Activated CD4-positive, alpha-beta T cell treated with anti-CD3 and anti-CD28 coated beads for 24 hours (primary cell): Measurements from ENCODE around the gene SLC7A8.

Experiments used
- DNase-seq, 2 donors: peaks; one replicate each; pipeline ENCODE4 v3.0.0-alpha.2; 2020; ENCODE audit warnings: low read depth in 2 of 2

The SLC7A8 gene

DNA sequence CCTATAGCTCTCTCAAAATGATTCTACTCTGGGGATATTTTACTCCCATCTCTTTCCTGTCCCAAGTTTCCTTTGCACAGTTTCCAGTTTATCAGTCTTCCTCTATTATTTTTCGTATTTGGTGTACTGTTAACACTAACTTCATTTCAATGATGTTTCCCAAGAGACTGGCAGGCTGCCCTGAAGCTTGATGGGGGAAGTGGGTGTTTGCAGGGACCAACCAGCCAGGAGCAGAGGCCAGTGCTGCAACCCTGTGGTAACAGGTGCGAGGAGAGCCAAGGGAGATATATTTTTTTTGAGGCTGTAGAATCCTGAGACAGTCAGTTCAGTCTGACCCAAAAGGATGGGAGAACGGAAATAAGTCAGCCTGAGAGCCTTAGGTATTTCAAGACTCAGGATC is 52.6 kb downstream of the SLC7A8 start:
- no peak for DNase-seq

DNA sequence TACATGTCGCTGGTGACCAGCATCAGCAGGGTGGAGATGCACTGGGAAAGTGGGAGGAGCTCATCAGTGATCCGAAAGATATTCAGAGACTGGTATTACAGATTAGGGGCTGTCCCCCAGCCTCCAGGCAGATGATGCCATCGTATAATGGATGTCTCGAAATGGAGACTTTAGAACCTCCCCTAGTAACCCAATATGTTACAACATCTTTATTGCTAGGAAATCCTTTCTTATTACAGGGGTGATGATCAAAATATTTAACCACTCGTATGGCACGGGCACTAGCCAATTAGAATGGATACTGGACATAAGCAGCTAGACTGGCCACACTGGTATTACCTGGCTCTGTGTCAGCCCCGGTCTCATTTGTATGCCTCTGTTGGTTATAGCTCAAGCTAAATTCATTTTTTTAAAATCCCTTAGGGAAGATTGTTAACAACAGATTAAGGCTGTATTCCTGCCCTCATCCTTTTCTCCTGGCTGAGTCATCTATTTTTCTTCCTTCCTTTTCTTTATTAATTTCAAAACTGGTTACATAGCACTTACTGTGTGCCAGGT is 53.6 kb downstream of the SLC7A8 start:
- no peak for DNase-seq

DNA sequence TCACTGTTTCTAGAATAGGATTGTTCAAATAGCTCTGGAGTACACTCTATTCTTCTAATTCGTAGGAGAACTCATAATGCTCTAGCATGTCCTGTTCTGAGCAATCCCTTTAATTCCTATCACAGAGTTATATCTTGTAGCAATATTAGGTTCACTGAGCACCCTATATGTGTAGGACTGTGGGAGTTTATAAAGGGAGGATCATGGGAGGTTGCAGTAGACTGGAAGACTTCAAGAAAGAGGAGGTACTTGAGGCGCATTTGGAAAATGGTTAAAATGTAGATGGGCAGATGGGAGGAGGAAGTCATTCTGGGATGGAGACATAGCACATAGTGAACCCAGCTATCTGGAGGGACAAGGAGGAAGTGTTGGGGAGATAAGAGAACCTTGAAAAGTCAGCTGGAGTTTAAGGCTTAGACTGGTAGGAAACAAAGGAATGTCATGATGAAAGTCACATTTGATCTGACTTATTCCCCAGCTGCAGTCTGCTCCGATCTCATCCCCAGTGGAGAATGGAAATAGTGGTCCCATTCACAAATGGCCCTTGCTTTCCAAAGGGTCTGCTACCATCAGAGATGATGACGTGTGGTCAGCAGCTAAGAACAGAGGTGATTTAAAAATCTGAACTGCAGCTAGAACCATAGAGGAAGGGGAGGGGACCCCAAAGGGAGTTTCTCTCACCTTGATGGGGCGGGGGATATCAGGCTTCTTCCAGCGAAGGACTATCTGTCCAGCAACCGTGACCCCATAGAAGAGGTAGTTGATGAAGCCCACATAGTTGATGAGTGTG is 54.3 kb downstream of the SLC7A8 start:
- no peak for DNase-seq

DNA sequence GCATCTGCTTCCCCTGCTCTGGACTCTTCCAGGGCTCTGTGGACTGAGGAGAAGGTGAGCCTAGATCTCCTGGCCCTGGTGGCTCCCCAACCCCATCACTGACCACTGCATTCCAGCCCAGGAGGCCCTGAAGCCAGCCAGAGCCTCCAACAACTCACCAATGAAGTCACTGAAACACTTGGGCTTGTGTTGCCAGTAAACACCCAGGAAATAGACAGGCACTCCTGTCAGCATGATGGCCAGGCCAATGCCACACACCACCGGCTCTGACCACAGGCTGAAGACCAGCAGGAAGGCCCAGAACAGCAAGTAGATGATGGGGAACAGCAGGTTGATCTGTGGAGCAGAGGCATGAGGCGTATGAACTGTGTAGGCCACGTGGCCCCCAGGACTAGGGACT is 55.6 kb downstream of the SLC7A8 start:
- no peak for DNase-seq

DNA sequence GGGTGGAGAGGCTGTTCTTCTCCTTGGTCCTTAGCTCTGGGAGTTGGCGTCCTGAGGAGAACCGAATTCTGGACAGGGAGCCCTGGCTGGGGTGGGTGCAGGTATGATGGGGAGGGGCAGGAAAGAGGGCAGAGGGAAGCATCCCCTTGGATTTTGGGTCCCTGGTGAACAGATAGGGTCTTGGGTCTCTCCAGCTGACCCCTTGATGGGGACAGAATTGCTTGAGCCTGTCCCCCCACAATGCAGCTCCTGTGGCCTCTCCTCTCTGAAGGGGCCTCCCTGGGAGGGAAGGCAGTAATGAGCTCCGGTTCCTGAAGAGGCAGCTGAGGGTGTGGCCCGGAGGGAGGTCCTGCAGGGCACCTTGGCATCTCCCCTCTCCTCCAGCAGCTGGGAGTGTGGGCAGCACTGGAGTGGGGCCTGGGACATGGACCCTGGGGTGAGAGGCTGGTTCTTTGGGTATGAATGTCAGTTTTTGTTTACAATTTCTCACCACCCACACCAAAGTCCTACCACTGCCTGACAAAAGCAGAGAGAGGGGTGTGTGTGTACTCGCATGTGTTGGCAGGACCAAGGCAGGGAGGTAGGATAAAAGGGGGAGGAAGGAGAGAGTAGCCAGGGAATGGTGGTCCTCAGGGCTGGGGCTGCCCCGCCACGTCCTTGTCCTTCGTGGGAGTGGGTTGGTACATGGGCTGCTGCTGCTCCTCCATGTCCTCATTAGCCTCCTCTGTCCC is 56.7 kb downstream of the SLC7A8 start:
- no peak for DNase-seq

DNA sequence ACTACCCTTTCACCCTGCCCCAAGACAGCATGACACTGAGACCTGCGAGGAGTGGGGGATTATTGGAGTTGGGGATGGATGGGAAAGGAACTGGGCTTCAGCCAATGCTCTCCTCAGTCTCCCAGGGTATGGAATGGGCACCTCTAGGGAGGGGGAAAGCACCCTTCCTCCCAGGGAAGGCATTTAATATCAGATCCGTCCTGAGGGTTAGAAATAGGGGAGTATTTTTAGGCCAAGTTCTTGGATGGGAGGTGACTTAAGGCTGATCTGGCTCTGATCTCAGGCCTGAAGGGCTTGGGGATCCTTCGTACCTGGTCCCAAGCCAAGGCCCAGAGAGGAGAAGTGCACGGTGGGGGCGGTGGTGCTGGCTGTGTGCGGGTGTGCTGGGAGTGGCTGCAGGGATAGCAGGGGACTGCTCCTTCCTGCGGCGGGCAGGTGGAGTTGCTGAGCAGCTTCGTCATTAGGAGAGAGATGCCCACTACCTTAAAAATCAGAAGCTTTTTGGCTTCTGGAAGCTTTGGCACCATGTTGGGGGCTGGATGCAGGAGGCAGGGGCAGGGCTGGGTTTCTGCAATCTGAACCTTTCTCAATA is 57.4 kb downstream of the SLC7A8 start:
- DNase-seq: no peak

DNA sequence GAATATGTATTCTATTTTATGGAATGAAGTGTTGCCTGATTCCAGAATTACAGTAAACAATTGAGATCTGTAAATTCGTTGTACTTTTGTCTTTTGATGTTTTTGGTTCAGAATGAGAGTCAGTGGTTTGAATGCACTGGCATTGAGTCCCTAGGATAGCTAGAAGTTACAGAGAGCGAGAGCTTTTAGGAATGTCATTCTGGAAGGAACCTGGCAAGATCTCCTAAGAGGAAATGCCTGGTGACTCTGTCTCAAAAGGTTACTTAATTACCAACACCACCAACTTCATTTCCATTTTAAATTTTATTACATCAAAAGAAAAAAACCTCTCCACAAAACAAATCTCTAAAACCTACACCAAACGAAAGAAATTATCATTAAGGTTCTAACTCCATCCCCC is 58.4 kb downstream of the SLC7A8 start:
- no peak for DNase-seq

DNA sequence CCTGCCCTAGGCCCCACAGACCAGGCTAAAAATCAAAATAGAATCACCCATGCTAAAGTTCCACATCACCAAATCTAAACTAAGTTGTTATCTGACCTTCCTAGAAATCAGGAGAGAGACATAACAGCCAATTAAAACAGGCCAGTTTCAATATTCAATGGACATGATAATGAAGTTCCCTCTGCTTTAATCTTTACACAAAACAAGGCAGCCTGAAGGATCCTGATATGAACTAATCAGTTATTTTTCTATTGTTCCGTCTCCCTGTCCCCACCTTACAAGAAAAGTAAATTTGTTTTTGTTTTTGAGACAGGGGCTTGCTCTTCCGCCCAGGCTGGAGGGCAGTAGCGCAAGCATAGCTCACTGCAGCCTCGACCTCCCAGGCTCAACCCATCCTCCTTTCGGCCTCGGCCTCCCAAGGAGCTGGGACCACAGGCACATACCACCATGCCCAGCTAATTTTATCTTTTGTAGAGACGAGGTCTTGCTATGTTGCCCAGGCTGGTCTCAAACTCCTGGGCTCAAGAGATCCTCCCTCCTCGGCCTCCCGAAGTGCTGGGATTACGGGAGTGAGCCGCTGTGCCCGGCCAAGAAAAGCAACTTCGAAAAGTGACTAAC is 59.0 kb downstream of the SLC7A8 start:
- DNase-seq: no peak

DNA sequence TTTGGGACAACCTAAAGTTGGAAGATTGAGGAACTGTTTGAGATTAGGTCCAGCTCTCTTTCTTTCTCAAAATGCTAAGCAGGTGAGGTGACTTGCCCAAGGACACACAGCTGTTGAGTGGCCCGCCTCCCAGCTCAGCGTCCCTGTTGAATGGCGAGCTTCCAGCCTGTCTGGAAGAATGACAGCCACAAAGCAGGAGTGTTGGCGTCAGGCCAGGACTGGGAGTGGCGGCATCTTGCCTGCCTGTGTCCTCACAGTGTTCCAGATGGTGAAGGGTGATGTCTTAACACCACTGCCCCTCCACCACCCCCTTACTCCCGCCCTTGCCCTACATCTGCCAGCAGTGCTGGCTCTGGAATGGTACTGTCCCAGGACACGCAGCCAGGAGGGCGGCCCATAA is 60.0 kb downstream of the SLC7A8 start:
- no peak for DNase-seq

DNA sequence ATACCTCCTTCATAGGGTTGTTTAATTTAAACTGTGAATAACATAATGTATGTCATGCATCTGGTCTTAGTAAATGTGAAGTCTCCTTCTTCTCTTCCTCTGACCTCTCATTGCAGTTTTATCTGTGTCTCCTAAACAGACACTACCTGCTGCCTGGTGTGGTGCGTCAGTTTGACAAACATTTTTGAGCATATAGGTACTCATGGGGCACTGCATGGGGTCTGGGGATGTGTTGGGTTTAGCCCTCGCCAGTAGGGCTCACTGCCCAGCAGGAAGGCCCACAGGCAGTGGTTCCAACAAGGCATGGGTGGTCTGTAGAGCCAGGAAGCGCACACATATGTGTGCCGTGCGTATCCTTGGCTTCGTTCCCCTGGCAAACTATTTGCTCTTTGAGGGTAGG is 61.4 kb downstream of the SLC7A8 start:
- DNase-seq: no peak

DNA sequence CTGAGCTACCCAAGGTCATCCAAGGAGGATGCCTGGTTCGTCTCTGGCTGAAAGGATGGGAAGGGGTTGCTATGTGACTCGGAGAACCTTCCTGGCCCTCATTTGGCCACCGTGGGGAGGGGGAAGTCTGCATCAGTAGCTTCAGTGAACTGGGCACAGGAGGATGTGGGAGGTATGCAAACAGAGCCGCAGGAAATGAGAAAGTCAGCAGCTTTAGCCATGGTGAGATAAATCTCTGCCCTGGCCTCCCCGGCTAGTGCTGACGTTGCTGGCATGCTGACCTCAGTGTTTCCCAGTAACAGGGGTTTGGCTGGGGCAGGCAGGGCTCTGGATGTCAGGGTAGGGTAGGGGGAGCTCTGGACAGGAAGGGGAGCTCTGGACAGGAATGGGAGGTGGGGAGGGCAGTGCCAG is 62.1 kb downstream of the SLC7A8 start:
- no peak for DNase-seq

DNA sequence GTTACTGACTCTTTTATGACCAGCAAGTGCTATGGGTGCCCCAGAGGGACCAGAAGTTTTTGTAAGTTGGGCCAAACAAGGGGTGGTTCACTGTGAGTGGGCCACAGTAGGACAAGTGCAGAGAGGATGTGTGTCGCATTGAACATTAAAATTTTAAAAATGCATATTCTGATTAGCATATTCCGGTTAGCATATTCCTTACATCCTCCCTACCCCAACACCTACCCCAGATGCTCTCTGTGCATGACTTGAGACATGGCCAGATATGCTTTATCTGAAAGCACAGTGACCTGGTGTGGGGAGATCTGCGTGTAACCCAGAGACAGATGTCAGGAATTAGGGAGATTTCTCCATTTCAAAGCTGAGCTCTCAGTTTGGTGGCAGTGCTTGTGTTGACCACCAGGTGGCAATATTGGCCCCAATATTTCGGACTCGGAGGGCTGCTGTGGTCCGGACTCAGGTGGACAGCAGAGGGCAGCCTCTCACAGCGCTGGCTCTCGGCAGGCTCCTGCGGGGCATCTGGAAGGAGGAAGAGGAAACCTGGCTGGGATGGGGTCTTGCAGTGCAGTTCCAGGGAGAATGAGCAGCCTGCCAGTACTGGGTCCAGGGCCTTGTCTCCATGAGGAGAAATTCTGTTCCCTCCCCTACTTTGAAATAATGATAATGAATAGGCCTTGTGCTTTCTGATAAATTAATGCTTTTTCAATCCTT is 62.8 kb downstream of the SLC7A8 start:
- peak; percentile 59 to 77 for DNase-seq

DNA sequence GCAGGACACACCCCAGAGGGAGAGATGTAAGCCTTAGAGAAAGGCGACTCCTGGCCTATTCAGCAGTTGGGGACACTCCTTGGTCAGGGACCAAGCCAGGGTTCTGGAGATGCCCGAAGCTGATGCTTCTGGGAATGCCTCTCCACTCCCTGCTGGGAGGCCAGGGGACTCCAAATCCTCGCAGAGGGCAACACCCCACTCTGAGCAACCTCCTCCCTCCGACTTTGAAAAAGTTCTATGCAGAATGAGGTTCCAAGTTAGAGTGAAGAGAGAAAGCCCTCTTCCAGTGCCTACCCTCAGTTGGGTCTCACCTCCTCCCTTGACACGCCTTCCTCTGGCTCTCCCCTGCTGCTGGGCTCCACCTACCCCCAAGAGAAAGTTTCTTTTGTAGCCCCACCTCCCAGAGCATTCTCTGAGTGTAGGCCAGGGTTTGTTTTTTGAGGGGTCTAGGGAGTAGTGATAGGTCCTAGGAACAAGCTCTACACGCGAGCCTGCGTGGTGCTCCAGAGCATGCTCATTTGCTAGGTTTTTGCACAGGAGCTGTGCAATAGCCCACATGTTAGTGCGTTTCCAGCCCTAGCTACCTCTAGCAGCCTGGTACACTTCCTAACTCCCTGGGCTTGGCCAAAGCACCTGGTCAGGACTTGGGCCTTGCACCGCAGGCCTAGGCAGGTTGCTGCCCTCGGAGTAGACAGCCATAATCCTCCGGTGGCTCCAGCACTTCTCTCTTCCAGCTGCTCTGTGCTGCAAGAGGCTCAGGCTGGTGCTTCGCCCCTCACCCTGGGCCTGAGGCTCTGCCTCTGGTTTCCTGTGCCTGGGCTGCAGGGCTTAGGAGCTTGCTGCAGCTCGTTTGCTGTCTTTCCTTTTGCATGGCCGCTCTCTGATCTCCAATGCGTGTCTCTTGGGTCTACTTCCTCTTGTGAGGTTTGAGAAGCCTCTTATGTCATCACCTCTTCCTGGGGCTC is 63.8 kb downstream of the SLC7A8 start:
- DNase-seq: no peak

DNA sequence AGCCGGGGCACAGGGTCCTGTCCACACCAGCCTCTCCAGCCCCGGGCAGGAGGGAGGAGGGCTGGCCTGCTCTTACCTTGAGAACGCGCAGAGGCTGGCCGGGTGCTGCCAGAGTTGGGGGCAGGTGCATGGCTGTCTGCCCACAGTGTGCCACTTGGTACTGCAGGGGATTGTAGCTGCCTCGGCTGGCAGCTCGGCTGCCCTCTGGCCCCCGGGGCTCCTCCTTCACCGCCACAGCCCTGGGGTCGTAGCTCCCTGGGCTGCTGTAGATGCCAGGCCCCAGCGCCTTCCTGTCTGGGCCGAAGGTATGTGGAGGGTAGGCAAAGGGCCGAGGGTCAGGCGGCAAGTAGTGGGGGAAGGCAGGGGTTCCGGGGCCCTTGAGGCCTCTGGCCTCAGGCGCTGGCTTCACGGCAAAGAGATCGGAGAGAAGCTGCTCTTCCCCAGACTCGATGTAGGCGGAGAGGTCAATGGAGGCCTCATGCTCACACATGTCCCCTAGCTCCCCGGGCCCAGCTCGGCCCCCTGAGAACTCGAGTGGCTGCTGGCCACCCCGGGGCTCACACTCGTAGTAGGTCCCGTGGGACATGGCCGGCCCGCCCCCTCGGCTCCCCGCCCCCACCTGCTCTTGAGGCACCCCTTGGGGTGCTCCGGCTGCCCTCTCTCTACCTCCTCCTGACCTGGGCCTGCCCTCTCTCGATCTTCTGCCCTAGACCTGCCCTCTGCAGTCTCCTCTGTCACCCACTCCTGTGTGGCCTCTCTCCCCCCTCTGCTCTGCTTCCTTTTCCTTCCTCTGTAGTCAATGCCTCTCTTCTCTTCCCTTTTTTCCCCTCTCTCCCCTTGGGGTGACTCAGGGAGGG is 64.7 kb downstream of the SLC7A8 start, which contains the start of gene CEBPE:
Gene CEBPE (minus strand): TSS at position 750 of the 857 bp plus-strand sequence. CDS start 164 bp downstream, at position 586.
- no peak for DNase-seq

DNA sequence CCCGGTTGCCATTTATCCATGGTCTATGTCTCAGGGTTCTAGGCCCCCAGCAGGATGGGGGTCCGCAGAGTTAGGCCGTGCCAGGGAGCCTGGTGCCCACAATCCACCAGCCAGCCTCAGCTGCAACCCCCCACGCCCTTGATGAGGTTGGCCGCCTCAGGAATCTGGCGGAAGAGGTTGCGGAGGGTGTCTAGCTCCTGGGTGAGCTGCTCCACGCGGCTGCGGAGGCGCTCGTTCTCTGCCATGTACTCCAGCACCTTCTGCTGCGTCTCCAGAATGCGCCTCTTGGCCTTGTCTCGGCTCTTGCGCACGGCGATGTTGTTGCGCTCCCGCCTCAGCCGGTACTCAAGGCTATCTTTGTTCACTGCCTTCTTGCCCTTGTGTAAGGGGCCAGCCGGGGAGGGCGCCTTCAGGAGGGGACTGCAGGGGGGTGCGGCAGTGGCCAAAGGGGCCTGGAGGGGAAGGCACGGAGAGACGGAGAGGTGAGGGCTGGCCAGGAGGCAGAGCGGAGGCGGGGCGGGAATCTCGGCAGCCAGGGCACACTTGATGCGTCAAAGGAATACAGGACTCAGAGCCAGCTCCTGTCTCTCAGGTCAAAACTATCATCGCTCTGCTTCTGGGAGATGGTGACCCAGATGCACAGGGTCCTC is 66.0 kb downstream of the SLC7A8 start:
- no peak for DNase-seq

DNA sequence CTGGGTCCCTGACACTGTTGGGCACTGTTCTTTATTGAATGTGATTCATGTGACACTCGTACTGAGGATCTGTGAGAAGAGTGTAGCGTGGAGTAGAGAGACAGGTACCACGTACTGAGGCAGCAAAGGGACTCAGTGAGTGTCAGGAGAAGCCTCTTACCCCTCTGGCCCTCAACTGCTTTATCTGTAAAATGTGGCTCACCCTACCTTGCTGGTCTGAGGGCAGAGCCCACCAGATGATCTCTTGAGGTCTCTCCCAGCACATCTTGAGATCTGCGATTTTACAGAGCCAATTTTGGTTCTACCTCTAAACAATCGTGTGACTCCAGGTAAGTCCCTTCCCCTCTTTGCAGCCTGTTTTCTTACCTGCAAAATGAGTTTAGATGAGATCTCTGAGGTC is 67.5 kb downstream of the SLC7A8 start:
- no peak for DNase-seq

DNA sequence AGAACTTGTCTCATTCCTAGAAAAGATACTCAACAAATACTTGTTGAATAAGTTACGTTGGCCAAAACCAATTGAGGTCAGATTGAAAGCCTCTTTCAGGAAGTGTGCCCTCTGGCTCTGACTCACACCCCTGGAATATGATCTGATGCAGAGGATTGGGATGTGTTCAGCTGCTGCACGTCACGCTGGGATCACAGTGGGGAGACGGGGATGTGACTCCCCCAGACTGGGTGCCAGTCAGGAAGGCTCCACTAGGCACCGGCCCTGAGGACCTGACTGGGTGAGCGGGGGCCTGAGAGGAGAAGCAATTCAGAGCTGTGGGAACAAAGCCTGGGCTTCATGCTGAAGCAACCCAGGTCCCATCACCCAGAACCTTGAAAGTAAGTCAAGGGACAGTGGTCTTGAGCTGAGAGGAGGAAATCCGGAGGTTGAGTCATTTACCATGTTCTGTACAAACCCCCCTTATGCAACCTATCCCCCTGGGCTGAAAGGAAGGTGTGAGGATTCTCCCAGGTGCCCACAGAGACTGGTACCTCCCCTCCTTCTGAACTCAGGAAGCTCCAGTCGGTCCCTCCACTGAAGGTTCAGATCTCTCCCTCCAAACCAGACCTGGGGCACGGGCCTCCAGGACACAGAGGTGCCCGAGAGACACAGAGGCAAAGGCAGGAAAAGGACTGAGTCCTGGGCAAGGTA is 68.3 kb downstream of the SLC7A8 start:
- DNase-seq: no peak

DNA sequence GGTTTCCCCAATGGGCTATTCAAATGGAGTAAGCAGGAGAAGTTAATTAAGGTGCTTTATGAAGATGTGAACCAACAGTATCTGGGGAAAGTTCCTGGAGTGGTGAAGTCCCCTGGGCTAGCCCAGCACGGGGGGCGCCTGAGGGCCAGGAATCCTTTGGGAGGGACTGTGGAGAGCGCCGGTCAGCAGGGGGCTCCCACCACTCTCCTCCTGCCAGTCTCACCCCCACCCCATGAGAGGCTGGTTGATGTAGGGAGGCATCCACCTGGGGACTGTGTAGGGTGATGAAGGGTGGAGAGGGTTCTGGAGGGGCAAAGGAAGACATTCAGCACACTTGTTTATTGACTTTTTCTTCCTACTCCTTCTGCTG is 68.8 kb downstream of the SLC7A8 start:
- DNase-seq: no peak
